Measurements from ENCODE around the gene KLF1.

- no peak for TF ChIP-seq CTCF (conservative IDR thresholded peaks at IDR 0.05 in 1 of 2, IDR thresholded peaks at IDR 0.05 in 1 of 2; ENCODE audit: low read depth in 1 of 2, low read length in 2 of 2)
- TF ChIP-seq EZH2 (IDR thresholded peaks at IDR 0.05; ENCODE audit: low read length, missing control alignments), result peak; percentile 87
These were observed 48.7 kb downstream of the KLF1 start, which contains the start of gene MAST1 for GRCh38 chr19:12838182-12838885.
